Measurements from ENCODE around the gene PTPN4. TPM values are rescaled to one million over a fixed set of nuclear protein-coding genes. Genes with fewer than 3 reads are reported as not detected.
A peak's percentile ranks its signal among the peaks of the same experiment; 100 is the strongest.

The PTPN4 gene
- total and polyA plus RNA-seq, 2 of the 13 experiments (the other 11 are each of a cell fraction or from before 2014, with no cell fraction given) = 20.3 to 34.6 TPM

GRCh38 chr2:119759451-119760236, at the start of gene PTPN4 (continued):
- TF ChIP-seq XRCC5 (optimal IDR thresholded peaks at IDR 0.05; ENCODE audit: low read length) (peak; percentile 96), ZNF253 (CRISPR knock-in tag; IDR thresholded peaks at IDR 0.05; ENCODE audit: borderline replicate concordance) (no peak), ZNF496 (CRISPR knock-in tag; IDR thresholded peaks at IDR 0.05; ENCODE audit: insufficient replicate concordance) (no peak), ZNF207 (IDR thresholded peaks at IDR 0.05; ENCODE audit: borderline replicate concordance) (no peak), ZBTB37 (CRISPR knock-in tag; IDR thresholded peaks at IDR 0.05) (no peak; the same call in 1 of the 2 replicates), KDM3A (CRISPR knock-in tag; IDR thresholded peaks at IDR 0.05; ENCODE audit: low read depth) (peak; percentile 91), KAT8 (CRISPR knock-in tag; IDR thresholded peaks at IDR 0.05) (peak; percentile 93), ARID2 (CRISPR knock-in tag; IDR thresholded peaks at IDR 0.05; ENCODE audit: borderline replicate concordance) (0 out of 2 replicates have a peak, but pooled peaks have one; percentile 79), DNMT1 (CRISPR knock-in tag; IDR thresholded peaks at IDR 0.05) (0 out of 2 replicates have a peak, but pooled peaks have one; percentile 82), MAFK (conservative IDR thresholded peaks at IDR 0.05 in 1 of 2, IDR thresholded peaks at IDR 0.05 in 1 of 2; ENCODE audit: low read length in 2 of 2) (peak in 1 of 2 experiments; percentile 43; a peak in 2 of 4 replicates), ZNF7 (CRISPR knock-in tag; IDR thresholded peaks at IDR 0.05) (peak; percentile 32; the same call in 1 of the 2 replicates), KLF9 (CRISPR knock-in tag; IDR thresholded peaks at IDR 0.05; ENCODE audit: low read depth) (peak; percentile 24; the same call in 1 of the 2 replicates), TEAD3 (CRISPR knock-in tag; optimal IDR thresholded peaks at IDR 0.05; ENCODE audit: borderline replicate concordance) (peak; percentile 69), RARG (CRISPR knock-in tag; IDR thresholded peaks at IDR 0.05; ENCODE audit: low read depth) (peak; percentile 73; the same call in 1 of the 2 replicates), ZNF775 (CRISPR knock-in tag; IDR thresholded peaks at IDR 0.05; ENCODE audit: borderline replicate concordance) (no peak), MTA1 (CRISPR knock-in tag; IDR thresholded peaks at IDR 0.05; ENCODE audit: borderline replicate concordance) (peak; percentile 69; the same call in 1 of the 2 replicates), KMT2A (CRISPR knock-in tag; IDR thresholded peaks at IDR 0.05) (peak; percentile 88), ZNF501 (CRISPR knock-in tag; IDR thresholded peaks at IDR 0.05) (peak; percentile 92), IRF1 (CRISPR knock-in tag; IDR thresholded peaks at IDR 0.05; ENCODE audit: low read depth) (0 out of 2 replicates have a peak, but pooled peaks have one; percentile 26), ARID3A (IDR thresholded peaks at IDR 0.05; ENCODE audit: low read depth, low read length) (peak; percentile 60; the same call in 1 of the 2 replicates), NFYC (CRISPR knock-in tag; IDR thresholded peaks at IDR 0.05) (peak; percentile 83), TIGD3 (CRISPR knock-in tag; IDR thresholded peaks at IDR 0.05; ENCODE audit: borderline replicate concordance) (no peak), ZNF749 (CRISPR knock-in tag; IDR thresholded peaks at IDR 0.05; ENCODE audit: borderline replicate concordance) (peak; percentile 40; the same call in 1 of the 2 replicates)

Measured in HepG2 (cell line).